Osteocyte (in vitro differentiated cells): ENCODE measurements around the gene LBX2. TPM values are rescaled to one million over a fixed set of nuclear protein-coding genes. Genes with fewer than 3 reads are reported as not detected.
A peak's percentile ranks its signal among the peaks of the same experiment; 100 is the strongest.

Source experiments
- DNase-seq: peaks from one replicate; pipeline ENCODE4 v3.0.0; 2021; ENCODE audit warnings: mixed read lengths; ENCODE audit not compliant: unreplicated experiment; ENCODE audit errors: extremely low spot score
- H3K27ac Mint-ChIP-seq: one replicate; pipeline ENCODE4 v1.8.0; 2021; ENCODE audit warnings: mild to moderate bottlenecking, mixed read lengths; ENCODE audit not compliant: unreplicated experiment
- H3K27me3 Mint-ChIP-seq: one replicate; pipeline ENCODE4 v1.8.0; 2021; ENCODE audit warnings: mixed read lengths; ENCODE audit not compliant: unreplicated experiment
- H3K36me3 Mint-ChIP-seq: one replicate; pipeline ENCODE4 v1.8.0; 2021; ENCODE audit warnings: mixed read lengths; ENCODE audit not compliant: unreplicated experiment
- H3K4me1 Mint-ChIP-seq: one replicate; pipeline ENCODE4 v1.8.0; 2021; ENCODE audit warnings: mixed read lengths; ENCODE audit not compliant: unreplicated experiment
- H3K4me3 Mint-ChIP-seq: one replicate; pipeline ENCODE4 v1.8.0; 2021; ENCODE audit warnings: mild to moderate bottlenecking, moderate library complexity, mixed read lengths; ENCODE audit not compliant: unreplicated experiment
- H3K9me3 Mint-ChIP-seq: one replicate; pipeline ENCODE4 v1.8.0; 2021; ENCODE audit warnings: mixed read lengths; ENCODE audit not compliant: unreplicated experiment
- CTCF ChIP-seq: fragments of 200-600 bp; sonication (generic); IDR thresholded peaks from 2 replicates; pipeline ENCODE4 v1.5.0; 2021; ENCODE audit warnings: antibody characterized with exemption, mild to moderate bottlenecking, moderate library complexity
- total RNA-seq: library from RNA; stranded (reverse); gene quantifications from 2 replicates; pipeline ENCODE4 v1.2.1, GENCODE V29; 2021

Gene LBX2
- total RNA-seq, 1 donor from 2014 or later, result 1.0 TPM

- peaks cover 73% of the 10 kb centered on the region for H3K4me1 Mint-ChIP-seq
- peak overlapping the region; percentile 71 for H3K4me3 Mint-ChIP-seq
- peak; percentile 92 for DNase-seq
- H3K27me3 Mint-ChIP-seq, result peaks cover 29% of the 10 kb centered on the region
- peaks cover 16% of the 10 kb centered on the region for H3K36me3 Mint-ChIP-seq
- peak overlapping the region; percentile 83 for H3K27ac Mint-ChIP-seq
- TF ChIP-seq CTCF, result peak; percentile 40
- no peaks in the 10 kb centered on the region for H3K9me3 Mint-ChIP-seq
Observed at GRCh38 chr2:74502720-74503505, 3.5 kb upstream of the LBX2 start.

- Mint-ChIP-seq H3K27ac (no peak overlapping the region), H3K4me1 (peaks cover 76% of the 10 kb centered on the region), H3K4me3 (peak overlapping the region; percentile 71), H3K36me3 (peaks cover 19% of the 10 kb centered on the region), H3K9me3 (no peaks in the 10 kb centered on the region), H3K27me3 (peaks cover 36% of the 10 kb centered on the region)
- DNase-seq, result no peak
- no peak for TF ChIP-seq CTCF
Observed at GRCh38 chr2:74502147-74502719, 2.8 kb upstream of the LBX2 start.

- peaks cover 39% of the 10 kb centered on the region for H3K27me3 Mint-ChIP-seq
- TF ChIP-seq CTCF, result no peak
- H3K36me3 Mint-ChIP-seq, result peaks cover 15% of the 10 kb centered on the region
- no peak for DNase-seq
- H3K9me3 Mint-ChIP-seq, result no peaks in the 10 kb centered on the region
- H3K4me3 Mint-ChIP-seq, result peak overlapping the region; percentile 71
- H3K4me1 Mint-ChIP-seq, result peaks cover 71% of the 10 kb centered on the region
- no peak overlapping the region for H3K27ac Mint-ChIP-seq
Observed at GRCh38 chr2:74501335-74502071, 2.1 kb upstream of the LBX2 start.

GRCh38 chr2:74500578-74500946 is 1.2 kb upstream of the LBX2 start:
- Mint-ChIP-seq H3K36me3 (peaks cover 18% of the 10 kb centered on the region), H3K27me3 (peaks cover 39% of the 10 kb centered on the region), H3K9me3 (no peaks in the 10 kb centered on the region), H3K4me1 (peaks cover 62% of the 10 kb centered on the region), H3K4me3 (no peak overlapping the region), H3K27ac (no peak overlapping the region)
- TF ChIP-seq CTCF, result no peak
- no peak for DNase-seq
